Endothelial cell of umbilical vein (primary cell): ENCODE measurements around the gene GSTP1. TPM values are rescaled to one million over a fixed set of nuclear protein-coding genes. Genes with fewer than 3 reads are reported as not detected.

ENCODE experiments used
- BruUV-seq: library from RNA; stranded (reverse); fragments of 400-500 nt; replicated peaks from 2 replicates; lab custom pipeline; 2021; lab: Mats Ljungman, UMichigan
- CTCF ChIA-PET: fragments of 300-600, 350-600 bp; sonication (Branson Sonifier 250); formaldehyde crosslinking; loops from one replicate; lab custom pipeline; 2021; ENCODE audit warnings: antibody characterized with exemption, inconsistent platforms; lab: Charles Lee
- POLR2A ChIA-PET: fragments of 300-600, 350-600 bp; sonication (Branson Sonifier 250); formaldehyde crosslinking; loops from one replicate; lab custom pipeline; 2021; ENCODE audit warnings: antibody characterized with exemption, inconsistent platforms; lab: Charles Lee
- DNase-seq: peaks from one replicate; pipeline ENCODE4 v3.0.0-alpha.2; 2011; ENCODE audit warnings: low read depth, low spot score
- FAIRE-seq: peaks from 2 replicates; lab custom pipeline; 2011; peaks lifted over from hg19 to GRCh38; lab: Jason Lieb, UNC
- H2AFZ ChIP-seq: 2 replicates; pipeline ENCODE4 v1.6.0; 2012; ENCODE audit warnings: low read depth, low read length, control low read depth, inconsistent platforms
- H3K27ac ChIP-seq: 2 replicates; pipeline ENCODE4 v1.5.1; 2011; ENCODE audit warnings: low read depth, mild to moderate bottlenecking, control low read depth, low read length, moderate library complexity; ENCODE audit not compliant: insufficient read depth
- H3K27me3 ChIP-seq, 2 experiments: 2 replicates each; pipeline versions ENCODE4 v1.6.0 to v1.6.1; 2011; ENCODE audit warnings: low read length in 2 of 2, mixed read lengths in 1 of 2; ENCODE audit not compliant: control insufficient read depth in 2 of 2, insufficient read depth in 2 of 2
- H3K36me3 ChIP-seq, 2 experiments: 2 replicates in 1 of 2; 3 replicates in 1 of 2; pipeline ENCODE4 v1.5.1; 2011; ENCODE audit warnings: low read length in 2 of 2, mild to moderate bottlenecking in 1 of 2, moderate library complexity in 1 of 2; ENCODE audit not compliant: control insufficient read depth in 2 of 2, insufficient read depth in 2 of 2; ENCODE audit errors: extremely low read depth in 1 of 2
- H3K4me1 ChIP-seq: 3 replicates; pipeline ENCODE4 v1.5.1; 2011; ENCODE audit warnings: mild to moderate bottlenecking, low read length; ENCODE audit not compliant: control insufficient read depth, insufficient read depth; ENCODE audit errors: extremely low read depth
- H3K4me2 ChIP-seq: 2 replicates; pipeline ENCODE4 v1.6.1; 2011; ENCODE audit warnings: low read length, control low read depth, mixed read lengths; ENCODE audit not compliant: insufficient read depth
- H3K4me3 ChIP-seq, 3 experiments: fragments of 200-600 bp in 1 of 3; sonication (generic), shearing (Covaris generic) in 1 of 3; replicated peaks in 1 of 3; 2 replicates each; pipeline ENCODE4 v1.5.1; 2011 to 2016; ENCODE audit warnings: control low read depth in 3 of 3, low read length in 3 of 3, mild to moderate bottlenecking in 2 of 3, inconsistent platforms in 1 of 3, low read depth in 1 of 3, moderate library complexity in 1 of 3; ENCODE audit not compliant: insufficient read depth in 1 of 3
- H3K79me2 ChIP-seq: 2 replicates; pipeline ENCODE4 v1.6.0; 2012; ENCODE audit warnings: low read length, inconsistent platforms; ENCODE audit not compliant: control insufficient read depth, insufficient read depth
- H3K9ac ChIP-seq: replicated peaks from 2 replicates; pipeline ENCODE3; 2011; ENCODE audit warnings: low read length, control low read depth; ENCODE audit not compliant: insufficient read depth; ENCODE audit errors: extremely low read depth
- H3K9me1 ChIP-seq: replicated peaks from 3 replicates; pipeline ENCODE4 v1.6.0; 2011; ENCODE audit warnings: mild to moderate bottlenecking, low read length; ENCODE audit not compliant: control insufficient read depth, insufficient read depth; ENCODE audit errors: extremely low read depth
- H3K9me3 ChIP-seq: replicated peaks from 2 replicates; pipeline ENCODE4 v1.5.1; 2012; ENCODE audit warnings: low read length, inconsistent platforms; ENCODE audit not compliant: control insufficient read depth, insufficient read depth
- H4K20me1 ChIP-seq: replicated peaks from 2 replicates; pipeline ENCODE3; 2011; ENCODE audit warnings: mild to moderate bottlenecking, low read length; ENCODE audit not compliant: control insufficient read depth, insufficient read depth; ENCODE audit errors: extremely low read depth
- CTCF ChIP-seq, 2 donors: IDR thresholded peaks; 1 replicate in 1 of 2; 2 replicates in 1 of 2; pipeline ENCODE4 v1.5.1; 2011; ENCODE audit warnings: low read length in 2 of 2, mild to moderate bottlenecking in 2 of 2, moderate library complexity in 2 of 2, control low read depth in 1 of 2, inconsistent platforms in 1 of 2, low read depth in 1 of 2; ENCODE audit not compliant: insufficient read depth in 1 of 2; ENCODE audit errors: extremely low read depth in 1 of 2
- EZH2 ChIP-seq: IDR thresholded peaks from 2 replicates; pipeline ENCODE4 v1.6.1; 2012; ENCODE audit warnings: borderline replicate concordance, low read depth, mild to moderate bottlenecking, moderate library complexity, low read length, inconsistent platforms; ENCODE audit not compliant: severe bottlenecking
- FOS ChIP-seq: IDR thresholded peaks from 2 replicates; pipeline ENCODE4 v1.6.1; 2011; ENCODE audit warnings: mild to moderate bottlenecking, low read length, moderate library complexity, borderline replicate concordance; ENCODE audit not compliant: insufficient read depth
- GATA2 ChIP-seq: IDR thresholded peaks from 2 replicates; pipeline ENCODE4 v1.7.0; 2011; ENCODE audit warnings: low read depth, mild to moderate bottlenecking, moderate library complexity, mixed read lengths, low read length; ENCODE audit not compliant: insufficient read length, insufficient read depth
- MYC ChIP-seq: IDR thresholded peaks from one replicate; pipeline ENCODE4 v1.6.1; 2011; ENCODE audit warnings: mild to moderate bottlenecking, low read depth, low read length
- POLR2A ChIP-seq: IDR thresholded peaks from 2 replicates; pipeline ENCODE4 v1.6.1; 2012; ENCODE audit warnings: low read depth, mild to moderate bottlenecking, control low read depth, low read length
- POLR2AphosphoS5 ChIP-seq: IDR thresholded peaks from 2 replicates; pipeline ENCODE4 v1.6.1; 2012; ENCODE audit warnings: low read depth, mild to moderate bottlenecking, control low read depth, low read length, moderate library complexity; ENCODE audit not compliant: insufficient read depth
- dilution Hi-C: fragments of 300-500 bp; cut with MboI; formaldehyde crosslinking; loops from one replicate; pipeline ENCODE4 v1.15.0; 2019; ENCODE audit warnings: low sequenced_read_pairs; ENCODE audit not compliant: extremely low pct_ligation_motif_present
- intact Hi-C: fragments of 100-400 bp; cut with micrococcal nuclease; formaldehyde crosslinking; loops from one replicate; pipeline ENCODE4 v1.10.0; 2022
- polyA plus RNA-seq, 4 experiments: library from polyadenylated mRNA; depleted of rRNA in 3 of 4; stranded (reverse) in 3 of 4; unstranded in 1 of 4; fragments of >200 nt; gene quantifications; 2 replicates each; pipeline versions ENCODE4 v1.2.1 to v1.2.3, GENCODE V29; 2011 to 2012; ENCODE audit warnings: missing spikeins in 1 of 4
- total RNA-seq: library from RNA; stranded (reverse); gene quantifications from 2 replicates; pipeline ENCODE4 v1.2.3, GENCODE V29; 2021
- TF ChIP-seq, protein P1 (sequence below): IDR thresholded peaks from 2 replicates; pipeline ENCODE4 v1.6.1; 2011; ENCODE audit not compliant: insufficient read depth, insufficient read length

GSTP1 gene
- total and polyA plus RNA-seq, 2 donors (not counting 3 experiments of a cell fraction or from before 2014, with no cell fraction given): 962 to 2,277 TPM

- no TSS peak for BruUV-seq
These were observed 49.6 kb downstream of the GSTP1 start for GRCh38 chr11:67632982-67633755.

More at GRCh38 chr11:67632982-67633755, 49.6 kb downstream of the GSTP1 start:
- TF ChIP-seq GATA2 (no peak), FOS (no peak), EZH2 (no peak), MYC (no peak), POLR2AphosphoS5 (no peak), POLR2A (no peak), CTCF (IDR thresholded peaks at IDR 0.05; ENCODE audit: extremely low read depth in 1 of 2, insufficient read depth in 1 of 2, low read depth in 1 of 2, low read length in 2 of 2) (no peak)
- TF ChIP-seq, protein P1, sequence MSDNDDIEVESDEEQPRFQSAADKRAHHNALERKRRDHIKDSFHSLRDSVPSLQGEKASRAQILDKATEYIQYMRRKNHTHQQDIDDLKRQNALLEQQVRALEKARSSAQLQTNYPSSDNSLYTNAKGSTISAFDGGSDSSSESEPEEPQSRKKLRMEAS: no peak
- H3K27me3 ChIP-seq: no peaks in the 10 kb centered on the region
- H3K9me3 ChIP-seq: no peaks in the 10 kb centered on the region
- peaks cover 4% of the 10 kb centered on the region for H3K4me1 ChIP-seq
- dilution Hi-C loops: no loop called here
- FAIRE-seq (no peak), DNase-seq (no peak)
- H3K79me2 ChIP-seq: no peaks in the 10 kb centered on the region
- no peak overlapping the region for H3K9ac ChIP-seq
- intact Hi-C loops: no loop called here
- H3K27ac ChIP-seq: no peak overlapping the region
- CTCF ChIA-PET: no interaction called here
- H4K20me1 ChIP-seq: no peaks in the 10 kb centered on the region
- no peaks in the 10 kb centered on the region for H3K9me1 ChIP-seq
- H2AFZ ChIP-seq: no peak overlapping the region
- no peaks in the 10 kb centered on the region for H3K36me3 ChIP-seq
- H3K4me2 ChIP-seq: no peak overlapping the region
- H3K4me3 ChIP-seq: no peak overlapping the region
- POLR2A ChIA-PET: no interaction called here
